ENCODE measurements around the gene RNU6-1.

DNA sequence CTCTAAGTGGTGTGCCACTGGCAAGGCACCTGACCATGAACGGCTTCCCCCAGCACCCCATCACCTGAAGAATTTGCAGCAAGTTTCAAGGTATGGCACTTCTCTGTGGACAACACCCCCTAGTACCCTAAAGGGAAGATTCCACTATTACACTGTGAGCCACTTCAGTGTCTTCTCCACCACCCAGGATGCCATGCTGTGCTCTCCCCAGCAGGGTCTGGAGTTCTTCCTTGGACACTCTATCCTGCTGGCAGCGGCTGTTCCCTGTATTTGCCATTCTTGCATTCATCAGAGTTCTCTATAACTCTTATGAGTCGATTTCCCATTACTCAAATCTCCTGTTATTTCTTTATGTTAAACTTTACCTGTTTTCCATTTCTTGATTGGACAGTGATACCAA is 33.9 kb upstream of the RNU6-1 start:
- no peak for TF ChIP-seq EZH2 (IDR thresholded peaks at IDR 0.05; ENCODE audit: borderline replicate concordance, insufficient read depth, low read depth, low read length, poor library complexity, severe bottlenecking)
- TF ChIP-seq, protein P1, sequence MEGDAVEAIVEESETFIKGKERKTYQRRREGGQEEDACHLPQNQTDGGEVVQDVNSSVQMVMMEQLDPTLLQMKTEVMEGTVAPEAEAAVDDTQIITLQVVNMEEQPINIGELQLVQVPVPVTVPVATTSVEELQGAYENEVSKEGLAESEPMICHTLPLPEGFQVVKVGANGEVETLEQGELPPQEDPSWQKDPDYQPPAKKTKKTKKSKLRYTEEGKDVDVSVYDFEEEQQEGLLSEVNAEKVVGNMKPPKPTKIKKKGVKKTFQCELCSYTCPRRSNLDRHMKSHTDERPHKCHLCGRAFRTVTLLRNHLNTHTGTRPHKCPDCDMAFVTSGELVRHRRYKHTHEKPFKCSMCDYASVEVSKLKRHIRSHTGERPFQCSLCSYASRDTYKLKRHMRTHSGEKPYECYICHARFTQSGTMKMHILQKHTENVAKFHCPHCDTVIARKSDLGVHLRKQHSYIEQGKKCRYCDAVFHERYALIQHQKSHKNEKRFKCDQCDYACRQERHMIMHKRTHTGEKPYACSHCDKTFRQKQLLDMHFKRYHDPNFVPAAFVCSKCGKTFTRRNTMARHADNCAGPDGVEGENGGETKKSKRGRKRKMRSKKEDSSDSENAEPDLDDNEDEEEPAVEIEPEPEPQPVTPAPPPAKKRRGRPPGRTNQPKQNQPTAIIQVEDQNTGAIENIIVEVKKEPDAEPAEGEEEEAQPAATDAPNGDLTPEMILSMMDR (IDR thresholded peaks at IDR 0.05), result no peak

Measured in B cell (primary cell).